PFSK-1 (cell line): ENCODE data around the gene SLC43A1.

Source experiments
- FOXP2 ChIP-seq: optimal IDR thresholded peaks from 2 replicates; pipeline ENCODE3; 2011; ENCODE audit warnings: borderline replicate concordance, control low read depth, inconsistent platforms; ENCODE audit not compliant: insufficient read depth; ENCODE audit errors: extremely low read length, extremely low read depth
- POLR2AphosphoS5 ChIP-seq: IDR thresholded peaks from 2 replicates; pipeline ENCODE4 v1.6.1; 2012; ENCODE audit warnings: low read depth, mild to moderate bottlenecking, control low read depth, low read length, moderate library complexity
- TAF1 ChIP-seq: IDR thresholded peaks from 2 replicates; pipeline ENCODE4 v1.6.1; 2012; ENCODE audit warnings: low read length, control low read depth, borderline replicate concordance; ENCODE audit not compliant: insufficient read depth

- TF ChIP-seq FOXP2 (no peak), TAF1 (no peak), POLR2AphosphoS5 (no peak)
Measured at GRCh38 chr11:57487920-57488659, 27.4 kb downstream of the SLC43A1 start.
